Measurements from ENCODE around the gene PHAF1.

DNA sequence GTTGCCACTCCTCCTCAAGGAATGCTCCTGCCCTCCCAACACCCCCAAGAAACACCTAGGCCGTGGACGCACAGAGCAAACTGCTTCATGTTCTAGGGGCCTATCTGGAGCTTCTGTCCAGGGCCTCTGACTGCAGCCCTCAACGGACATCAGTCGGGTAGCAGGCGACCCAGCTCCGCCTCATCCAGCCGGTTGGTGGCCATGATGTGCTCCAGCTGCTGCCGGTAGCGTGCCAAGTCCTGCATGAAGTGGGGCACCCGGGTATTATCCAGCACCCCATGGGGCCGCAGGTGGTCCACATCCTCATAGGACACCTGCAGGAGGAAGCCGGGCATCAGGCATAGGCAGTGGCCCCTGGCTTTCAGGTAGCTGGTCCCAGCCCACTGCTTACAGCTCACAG, 66.9 kb downstream of the PHAF1 start:
- TF ChIP-seq, protein P1, sequence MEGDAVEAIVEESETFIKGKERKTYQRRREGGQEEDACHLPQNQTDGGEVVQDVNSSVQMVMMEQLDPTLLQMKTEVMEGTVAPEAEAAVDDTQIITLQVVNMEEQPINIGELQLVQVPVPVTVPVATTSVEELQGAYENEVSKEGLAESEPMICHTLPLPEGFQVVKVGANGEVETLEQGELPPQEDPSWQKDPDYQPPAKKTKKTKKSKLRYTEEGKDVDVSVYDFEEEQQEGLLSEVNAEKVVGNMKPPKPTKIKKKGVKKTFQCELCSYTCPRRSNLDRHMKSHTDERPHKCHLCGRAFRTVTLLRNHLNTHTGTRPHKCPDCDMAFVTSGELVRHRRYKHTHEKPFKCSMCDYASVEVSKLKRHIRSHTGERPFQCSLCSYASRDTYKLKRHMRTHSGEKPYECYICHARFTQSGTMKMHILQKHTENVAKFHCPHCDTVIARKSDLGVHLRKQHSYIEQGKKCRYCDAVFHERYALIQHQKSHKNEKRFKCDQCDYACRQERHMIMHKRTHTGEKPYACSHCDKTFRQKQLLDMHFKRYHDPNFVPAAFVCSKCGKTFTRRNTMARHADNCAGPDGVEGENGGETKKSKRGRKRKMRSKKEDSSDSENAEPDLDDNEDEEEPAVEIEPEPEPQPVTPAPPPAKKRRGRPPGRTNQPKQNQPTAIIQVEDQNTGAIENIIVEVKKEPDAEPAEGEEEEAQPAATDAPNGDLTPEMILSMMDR (IDR thresholded peaks at IDR 0.05) = no peak
- no peak for TF ChIP-seq POLR2A (IDR thresholded peaks at IDR 0.05)

All from adrenal gland (tissue), 5 donors.